HEK293 (cell line): ENCODE data around the gene TGFB2.

Experiments used
- KLF8 ChIP-seq: fragments of 450-650 bp; formaldehyde crosslinking; IDR thresholded peaks from 2 replicates; pipeline ENCODE4 v1.5.1; 2016; ENCODE audit warnings: missing biosample characterization, missing genetic modification characterization
- WT1 ChIP-seq: fragments of 450-650 bp; formaldehyde crosslinking; IDR thresholded peaks from 2 replicates; pipeline ENCODE4 v1.5.1; 2016; ENCODE audit warnings: missing biosample characterization, missing genetic modification characterization
- ZNF202 ChIP-seq: fragments of 450-650 bp; formaldehyde crosslinking; IDR thresholded peaks from 2 replicates; pipeline ENCODE4 v1.5.1; 2016; ENCODE audit warnings: missing biosample characterization, missing genetic modification characterization, borderline replicate concordance
- ZNF302 ChIP-seq: fragments of 450-650 bp; formaldehyde crosslinking; IDR thresholded peaks from 2 replicates; pipeline ENCODE4 v1.5.1; 2016; ENCODE audit warnings: missing biosample characterization, missing genetic modification characterization, low read depth
- ZNF404 ChIP-seq: fragments of 450-650 bp; formaldehyde crosslinking; IDR thresholded peaks from 2 replicates; pipeline ENCODE4 v1.5.1; 2017; ENCODE audit warnings: missing biosample characterization, missing genetic modification characterization
- ZNF426 ChIP-seq: fragments of 450-650 bp; formaldehyde crosslinking; IDR thresholded peaks from 2 replicates; pipeline ENCODE4 v1.5.1; 2017; ENCODE audit warnings: missing biosample characterization, missing genetic modification characterization, mild to moderate bottlenecking, inconsistent platforms, moderate library complexity
- ZNF48 ChIP-seq: fragments of 450-650 bp; formaldehyde crosslinking; IDR thresholded peaks from 2 replicates; pipeline ENCODE4 v1.5.1; 2016; ENCODE audit warnings: missing biosample characterization, missing genetic modification characterization
- ZNF654 ChIP-seq: fragments of 450-650 bp; formaldehyde crosslinking; IDR thresholded peaks from 2 replicates; pipeline ENCODE4 v1.5.1; 2016; ENCODE audit warnings: low read depth, missing biosample characterization, missing genetic modification characterization
- ZNF76 ChIP-seq: fragments of 450-650 bp; formaldehyde crosslinking; IDR thresholded peaks from 2 replicates; pipeline ENCODE4; 2016; ENCODE audit warnings: low read depth, missing biosample characterization, missing genetic modification characterization, borderline replicate concordance
- ZNF776 ChIP-seq: fragments of 450-650 bp; formaldehyde crosslinking; IDR thresholded peaks from 2 replicates; pipeline ENCODE4 v1.5.0; 2017; ENCODE audit warnings: missing biosample characterization, missing genetic modification characterization, borderline replicate concordance
- ZNF843 ChIP-seq: fragments of 450-650 bp; formaldehyde crosslinking; IDR thresholded peaks from 2 replicates; pipeline ENCODE4 v1.5.1; 2016; ENCODE audit warnings: missing biosample characterization, missing genetic modification characterization
- ZXDB ChIP-seq: fragments of 450-650 bp; formaldehyde crosslinking; IDR thresholded peaks from 2 replicates; pipeline ENCODE4 v1.5.1; 2016; ENCODE audit warnings: missing biosample characterization, missing genetic modification characterization
- TF ChIP-seq, protein P1 (sequence below): fragments of 450-650 bp; formaldehyde crosslinking; IDR thresholded peaks from 2 replicates; pipeline ENCODE4 v1.5.1; 2017; ENCODE audit warnings: missing biosample characterization, missing genetic modification characterization
- TF ChIP-seq, protein P2 (sequence below): fragments of 450-650 bp; formaldehyde crosslinking; IDR thresholded peaks from 2 replicates; pipeline ENCODE4 v1.5.1; 2016; ENCODE audit warnings: missing biosample characterization, missing genetic modification characterization
- TF ChIP-seq, protein P3 (sequence below): fragments of 450-650 bp; formaldehyde crosslinking; IDR thresholded peaks from 2 replicates; pipeline ENCODE4 v1.5.1; 2016; ENCODE audit warnings: missing biosample characterization, missing genetic modification characterization
- TF ChIP-seq, protein P4 (sequence below): fragments of 450-650 bp; formaldehyde crosslinking; IDR thresholded peaks from 2 replicates; pipeline ENCODE4 v1.5.1; 2016; ENCODE audit warnings: missing biosample characterization, missing genetic modification characterization
- TF ChIP-seq, protein P5 (sequence below): fragments of 450-650 bp; formaldehyde crosslinking; IDR thresholded peaks from 2 replicates; pipeline ENCODE4 v1.5.1; 2016; ENCODE audit warnings: missing biosample characterization, missing genetic modification characterization, borderline replicate concordance
- TF ChIP-seq, protein P6 (sequence below): fragments of 450-650 bp; formaldehyde crosslinking; IDR thresholded peaks from 2 replicates; pipeline ENCODE4 v1.5.1; 2016; ENCODE audit warnings: missing biosample characterization, missing genetic modification characterization
- TF ChIP-seq, protein P7 (sequence below): fragments of 450-650 bp; formaldehyde crosslinking; IDR thresholded peaks from 2 replicates; pipeline ENCODE4 v1.5.1; 2016; ENCODE audit warnings: missing biosample characterization, missing genetic modification characterization
- TF ChIP-seq, protein P8 (sequence below): fragments of 450-650 bp; formaldehyde crosslinking; IDR thresholded peaks from 2 replicates; pipeline ENCODE4 v1.5.1; 2017; ENCODE audit warnings: missing biosample characterization, missing genetic modification characterization
- TF ChIP-seq, protein P9 (sequence below): fragments of 450-650 bp; formaldehyde crosslinking; IDR thresholded peaks from 2 replicates; pipeline ENCODE4 v1.5.1; 2016; ENCODE audit warnings: missing biosample characterization, missing genetic modification characterization

Gene TGFB2

DNA sequence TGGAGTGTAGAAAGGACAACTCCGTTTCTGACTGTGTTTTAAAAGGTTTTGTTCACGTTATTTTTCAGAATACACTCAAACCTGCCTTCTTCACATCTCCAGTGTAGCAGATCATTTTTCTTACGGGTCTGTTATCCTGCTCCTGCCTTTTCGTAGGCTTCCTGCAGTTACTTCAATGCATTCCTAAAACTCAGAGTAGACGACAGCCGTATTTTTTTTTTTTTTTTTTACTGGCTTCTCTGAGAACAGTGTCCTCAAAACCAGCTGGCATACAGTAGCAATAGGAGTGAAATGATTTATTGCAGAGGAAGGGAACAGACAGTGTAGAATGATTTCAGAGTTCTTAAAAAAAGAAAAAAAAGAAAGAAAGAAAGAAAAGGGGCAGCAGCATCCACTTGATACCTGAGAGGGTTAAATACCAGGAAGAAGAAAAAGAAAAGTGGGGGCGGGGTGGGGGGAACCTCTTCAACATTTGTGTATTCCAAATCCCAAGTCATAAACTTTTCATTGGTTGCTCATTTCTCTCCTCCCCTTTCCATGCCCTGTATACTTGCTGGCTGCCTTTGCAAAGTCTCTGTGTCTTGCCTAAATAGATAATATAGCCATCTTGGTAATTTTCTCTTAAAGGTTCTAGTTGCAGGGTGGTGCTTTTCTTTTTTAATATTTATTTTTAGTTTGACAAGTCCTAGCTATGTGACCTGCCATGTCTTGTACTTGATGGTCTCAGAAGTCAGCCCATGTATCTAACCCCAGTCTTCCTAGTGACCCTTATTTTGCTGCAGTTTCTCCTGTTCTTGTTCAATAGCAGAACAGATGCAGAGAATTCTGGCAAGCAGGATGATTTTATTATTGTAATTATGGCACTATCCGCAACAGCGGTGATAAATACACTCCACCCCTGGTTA is 2.8 kb downstream of the TGFB2 start (continued):
- TF ChIP-seq, protein P1, sequence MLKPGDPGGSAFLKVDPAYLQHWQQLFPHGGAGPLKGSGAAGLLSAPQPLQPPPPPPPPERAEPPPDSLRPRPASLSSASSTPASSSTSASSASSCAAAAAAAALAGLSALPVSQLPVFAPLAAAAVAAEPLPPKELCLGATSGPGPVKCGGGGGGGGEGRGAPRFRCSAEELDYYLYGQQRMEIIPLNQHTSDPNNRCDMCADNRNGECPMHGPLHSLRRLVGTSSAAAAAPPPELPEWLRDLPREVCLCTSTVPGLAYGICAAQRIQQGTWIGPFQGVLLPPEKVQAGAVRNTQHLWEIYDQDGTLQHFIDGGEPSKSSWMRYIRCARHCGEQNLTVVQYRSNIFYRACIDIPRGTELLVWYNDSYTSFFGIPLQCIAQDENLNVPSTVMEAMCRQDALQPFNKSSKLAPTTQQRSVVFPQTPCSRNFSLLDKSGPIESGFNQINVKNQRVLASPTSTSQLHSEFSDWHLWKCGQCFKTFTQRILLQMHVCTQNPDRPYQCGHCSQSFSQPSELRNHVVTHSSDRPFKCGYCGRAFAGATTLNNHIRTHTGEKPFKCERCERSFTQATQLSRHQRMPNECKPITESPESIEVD (tag by site-specific recombination), result peak; percentile 68; the same call in 1 of the 2 replicates
- no peak for TF ChIP-seq ZNF426 (tag by site-specific recombination)
- TF ChIP-seq, protein P2, sequence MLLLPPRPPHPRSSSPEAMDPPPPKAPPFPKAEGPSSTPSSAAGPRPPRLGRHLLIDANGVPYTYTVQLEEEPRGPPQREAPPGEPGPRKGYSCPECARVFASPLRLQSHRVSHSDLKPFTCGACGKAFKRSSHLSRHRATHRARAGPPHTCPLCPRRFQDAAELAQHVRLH, result no peak
- TF ChIP-seq ZNF302 (tag by site-specific recombination), result no peak
- TF ChIP-seq, protein P3, sequence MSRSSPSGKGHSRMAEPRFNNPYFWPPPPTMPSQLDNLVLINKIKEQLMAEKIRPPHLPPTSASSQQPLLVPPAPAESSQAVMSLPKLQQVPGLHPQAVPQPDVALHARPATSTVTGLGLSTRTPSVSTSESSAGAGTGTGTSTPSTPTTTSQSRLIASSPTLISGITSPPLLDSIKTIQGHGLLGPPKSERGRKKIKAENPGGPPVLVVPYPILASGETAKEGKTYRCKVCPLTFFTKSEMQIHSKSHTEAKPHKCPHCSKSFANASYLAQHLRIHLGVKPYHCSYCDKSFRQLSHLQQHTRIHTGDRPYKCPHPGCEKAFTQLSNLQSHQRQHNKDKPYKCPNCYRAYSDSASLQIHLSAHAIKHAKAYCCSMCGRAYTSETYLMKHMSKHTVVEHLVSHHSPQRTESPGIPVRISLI (tag by site-specific recombination), result peak; percentile 86
- 0 out of 2 replicates have a peak, but pooled peaks have one; percentile 14 for TF ChIP-seq ZXDB
- TF ChIP-seq ZNF654 (tag by site-specific recombination), result no peak
- TF ChIP-seq, protein P4, sequence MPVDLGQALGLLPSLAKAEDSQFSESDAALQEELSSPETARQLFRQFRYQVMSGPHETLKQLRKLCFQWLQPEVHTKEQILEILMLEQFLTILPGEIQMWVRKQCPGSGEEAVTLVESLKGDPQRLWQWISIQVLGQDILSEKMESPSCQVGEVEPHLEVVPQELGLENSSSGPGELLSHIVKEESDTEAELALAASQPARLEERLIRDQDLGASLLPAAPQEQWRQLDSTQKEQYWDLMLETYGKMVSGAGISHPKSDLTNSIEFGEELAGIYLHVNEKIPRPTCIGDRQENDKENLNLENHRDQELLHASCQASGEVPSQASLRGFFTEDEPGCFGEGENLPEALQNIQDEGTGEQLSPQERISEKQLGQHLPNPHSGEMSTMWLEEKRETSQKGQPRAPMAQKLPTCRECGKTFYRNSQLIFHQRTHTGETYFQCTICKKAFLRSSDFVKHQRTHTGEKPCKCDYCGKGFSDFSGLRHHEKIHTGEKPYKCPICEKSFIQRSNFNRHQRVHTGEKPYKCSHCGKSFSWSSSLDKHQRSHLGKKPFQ (tag by site-specific recombination), result no peak
- TF ChIP-seq, protein P5, sequence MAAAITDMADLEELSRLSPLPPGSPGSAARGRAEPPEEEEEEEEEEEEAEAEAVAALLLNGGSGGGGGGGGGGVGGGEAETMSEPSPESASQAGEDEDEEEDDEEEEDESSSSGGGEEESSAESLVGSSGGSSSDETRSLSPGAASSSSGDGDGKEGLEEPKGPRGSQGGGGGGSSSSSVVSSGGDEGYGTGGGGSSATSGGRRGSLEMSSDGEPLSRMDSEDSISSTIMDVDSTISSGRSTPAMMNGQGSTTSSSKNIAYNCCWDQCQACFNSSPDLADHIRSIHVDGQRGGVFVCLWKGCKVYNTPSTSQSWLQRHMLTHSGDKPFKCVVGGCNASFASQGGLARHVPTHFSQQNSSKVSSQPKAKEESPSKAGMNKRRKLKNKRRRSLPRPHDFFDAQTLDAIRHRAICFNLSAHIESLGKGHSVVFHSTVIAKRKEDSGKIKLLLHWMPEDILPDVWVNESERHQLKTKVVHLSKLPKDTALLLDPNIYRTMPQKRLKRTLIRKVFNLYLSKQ (tag by site-specific recombination), result no peak
- no peak for TF ChIP-seq ZNF404 (tag by site-specific recombination)
- TF ChIP-seq, protein P6, sequence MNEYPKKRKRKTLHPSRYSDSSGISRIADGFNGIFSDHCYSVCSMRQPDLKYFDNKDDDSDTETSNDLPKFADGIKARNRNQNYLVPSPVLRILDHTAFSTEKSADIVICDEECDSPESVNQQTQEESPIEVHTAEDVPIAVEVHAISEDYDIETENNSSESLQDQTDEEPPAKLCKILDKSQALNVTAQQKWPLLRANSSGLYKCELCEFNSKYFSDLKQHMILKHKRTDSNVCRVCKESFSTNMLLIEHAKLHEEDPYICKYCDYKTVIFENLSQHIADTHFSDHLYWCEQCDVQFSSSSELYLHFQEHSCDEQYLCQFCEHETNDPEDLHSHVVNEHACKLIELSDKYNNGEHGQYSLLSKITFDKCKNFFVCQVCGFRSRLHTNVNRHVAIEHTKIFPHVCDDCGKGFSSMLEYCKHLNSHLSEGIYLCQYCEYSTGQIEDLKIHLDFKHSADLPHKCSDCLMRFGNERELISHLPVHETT (tag by site-specific recombination), result no peak
- 0 out of 2 replicates have a peak, but pooled peaks have one; percentile 22 for TF ChIP-seq KLF8 (tag by site-specific recombination)
- TF ChIP-seq, protein P7, sequence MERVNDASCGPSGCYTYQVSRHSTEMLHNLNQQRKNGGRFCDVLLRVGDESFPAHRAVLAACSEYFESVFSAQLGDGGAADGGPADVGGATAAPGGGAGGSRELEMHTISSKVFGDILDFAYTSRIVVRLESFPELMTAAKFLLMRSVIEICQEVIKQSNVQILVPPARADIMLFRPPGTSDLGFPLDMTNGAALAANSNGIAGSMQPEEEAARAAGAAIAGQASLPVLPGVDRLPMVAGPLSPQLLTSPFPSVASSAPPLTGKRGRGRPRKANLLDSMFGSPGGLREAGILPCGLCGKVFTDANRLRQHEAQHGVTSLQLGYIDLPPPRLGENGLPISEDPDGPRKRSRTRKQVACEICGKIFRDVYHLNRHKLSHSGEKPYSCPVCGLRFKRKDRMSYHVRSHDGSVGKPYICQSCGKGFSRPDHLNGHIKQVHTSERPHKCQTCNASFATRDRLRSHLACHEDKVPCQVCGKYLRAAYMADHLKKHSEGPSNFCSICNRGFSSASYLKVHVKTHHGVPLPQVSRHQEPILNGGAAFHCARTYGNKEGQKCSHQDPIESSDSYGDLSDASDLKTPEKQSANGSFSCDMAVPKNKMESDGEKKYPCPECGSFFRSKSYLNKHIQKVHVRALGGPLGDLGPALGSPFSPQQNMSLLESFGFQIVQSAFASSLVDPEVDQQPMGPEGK, result peak; percentile 87
- no peak for TF ChIP-seq ZNF776 (tag by site-specific recombination)
- 0 out of 2 replicates have a peak, but pooled peaks have one; percentile 33 for TF ChIP-seq ZNF843 (tag by site-specific recombination)
- TF ChIP-seq, protein P8, sequence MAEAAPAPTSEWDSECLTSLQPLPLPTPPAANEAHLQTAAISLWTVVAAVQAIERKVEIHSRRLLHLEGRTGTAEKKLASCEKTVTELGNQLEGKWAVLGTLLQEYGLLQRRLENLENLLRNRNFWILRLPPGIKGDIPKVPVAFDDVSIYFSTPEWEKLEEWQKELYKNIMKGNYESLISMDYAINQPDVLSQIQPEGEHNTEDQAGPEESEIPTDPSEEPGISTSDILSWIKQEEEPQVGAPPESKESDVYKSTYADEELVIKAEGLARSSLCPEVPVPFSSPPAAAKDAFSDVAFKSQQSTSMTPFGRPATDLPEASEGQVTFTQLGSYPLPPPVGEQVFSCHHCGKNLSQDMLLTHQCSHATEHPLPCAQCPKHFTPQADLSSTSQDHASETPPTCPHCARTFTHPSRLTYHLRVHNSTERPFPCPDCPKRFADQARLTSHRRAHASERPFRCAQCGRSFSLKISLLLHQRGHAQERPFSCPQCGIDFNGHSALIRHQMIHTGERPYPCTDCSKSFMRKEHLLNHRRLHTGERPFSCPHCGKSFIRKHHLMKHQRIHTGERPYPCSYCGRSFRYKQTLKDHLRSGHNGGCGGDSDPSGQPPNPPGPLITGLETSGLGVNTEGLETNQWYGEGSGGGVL (tag by site-specific recombination), result peak; percentile 74
- no peak for TF ChIP-seq ZNF48 (tag by site-specific recombination)
- TF ChIP-seq WT1 (tag by site-specific recombination), result peak; percentile 41
- TF ChIP-seq ZNF76 (tag by site-specific recombination), result no peak
- no peak for TF ChIP-seq ZNF202 (tag by site-specific recombination)
- TF ChIP-seq, protein P9, sequence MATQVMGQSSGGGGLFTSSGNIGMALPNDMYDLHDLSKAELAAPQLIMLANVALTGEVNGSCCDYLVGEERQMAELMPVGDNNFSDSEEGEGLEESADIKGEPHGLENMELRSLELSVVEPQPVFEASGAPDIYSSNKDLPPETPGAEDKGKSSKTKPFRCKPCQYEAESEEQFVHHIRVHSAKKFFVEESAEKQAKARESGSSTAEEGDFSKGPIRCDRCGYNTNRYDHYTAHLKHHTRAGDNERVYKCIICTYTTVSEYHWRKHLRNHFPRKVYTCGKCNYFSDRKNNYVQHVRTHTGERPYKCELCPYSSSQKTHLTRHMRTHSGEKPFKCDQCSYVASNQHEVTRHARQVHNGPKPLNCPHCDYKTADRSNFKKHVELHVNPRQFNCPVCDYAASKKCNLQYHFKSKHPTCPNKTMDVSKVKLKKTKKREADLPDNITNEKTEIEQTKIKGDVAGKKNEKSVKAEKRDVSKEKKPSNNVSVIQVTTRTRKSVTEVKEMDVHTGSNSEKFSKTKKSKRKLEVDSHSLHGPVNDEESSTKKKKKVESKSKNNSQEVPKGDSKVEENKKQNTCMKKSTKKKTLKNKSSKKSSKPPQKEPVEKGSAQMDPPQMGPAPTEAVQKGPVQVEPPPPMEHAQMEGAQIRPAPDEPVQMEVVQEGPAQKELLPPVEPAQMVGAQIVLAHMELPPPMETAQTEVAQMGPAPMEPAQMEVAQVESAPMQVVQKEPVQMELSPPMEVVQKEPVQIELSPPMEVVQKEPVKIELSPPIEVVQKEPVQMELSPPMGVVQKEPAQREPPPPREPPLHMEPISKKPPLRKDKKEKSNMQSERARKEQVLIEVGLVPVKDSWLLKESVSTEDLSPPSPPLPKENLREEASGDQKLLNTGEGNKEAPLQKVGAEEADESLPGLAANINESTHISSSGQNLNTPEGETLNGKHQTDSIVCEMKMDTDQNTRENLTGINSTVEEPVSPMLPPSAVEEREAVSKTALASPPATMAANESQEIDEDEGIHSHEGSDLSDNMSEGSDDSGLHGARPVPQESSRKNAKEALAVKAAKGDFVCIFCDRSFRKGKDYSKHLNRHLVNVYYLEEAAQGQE (tag by site-specific recombination), result no peak
